ENCODE results near the gene TMOD4.

The TMOD4 gene

GRCh38 chr1:151146072-151146411, 29.7 kb downstream of the TMOD4 start:
- TF ChIP-seq, protein P1, sequence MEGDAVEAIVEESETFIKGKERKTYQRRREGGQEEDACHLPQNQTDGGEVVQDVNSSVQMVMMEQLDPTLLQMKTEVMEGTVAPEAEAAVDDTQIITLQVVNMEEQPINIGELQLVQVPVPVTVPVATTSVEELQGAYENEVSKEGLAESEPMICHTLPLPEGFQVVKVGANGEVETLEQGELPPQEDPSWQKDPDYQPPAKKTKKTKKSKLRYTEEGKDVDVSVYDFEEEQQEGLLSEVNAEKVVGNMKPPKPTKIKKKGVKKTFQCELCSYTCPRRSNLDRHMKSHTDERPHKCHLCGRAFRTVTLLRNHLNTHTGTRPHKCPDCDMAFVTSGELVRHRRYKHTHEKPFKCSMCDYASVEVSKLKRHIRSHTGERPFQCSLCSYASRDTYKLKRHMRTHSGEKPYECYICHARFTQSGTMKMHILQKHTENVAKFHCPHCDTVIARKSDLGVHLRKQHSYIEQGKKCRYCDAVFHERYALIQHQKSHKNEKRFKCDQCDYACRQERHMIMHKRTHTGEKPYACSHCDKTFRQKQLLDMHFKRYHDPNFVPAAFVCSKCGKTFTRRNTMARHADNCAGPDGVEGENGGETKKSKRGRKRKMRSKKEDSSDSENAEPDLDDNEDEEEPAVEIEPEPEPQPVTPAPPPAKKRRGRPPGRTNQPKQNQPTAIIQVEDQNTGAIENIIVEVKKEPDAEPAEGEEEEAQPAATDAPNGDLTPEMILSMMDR (IDR thresholded peaks at IDR 0.05; ENCODE audit: low read depth, low read length) = no peak
- peak overlapping the region; percentile 69 for H3K4me3 ChIP-seq (ENCODE audit: low read depth, low read length)

DNA sequence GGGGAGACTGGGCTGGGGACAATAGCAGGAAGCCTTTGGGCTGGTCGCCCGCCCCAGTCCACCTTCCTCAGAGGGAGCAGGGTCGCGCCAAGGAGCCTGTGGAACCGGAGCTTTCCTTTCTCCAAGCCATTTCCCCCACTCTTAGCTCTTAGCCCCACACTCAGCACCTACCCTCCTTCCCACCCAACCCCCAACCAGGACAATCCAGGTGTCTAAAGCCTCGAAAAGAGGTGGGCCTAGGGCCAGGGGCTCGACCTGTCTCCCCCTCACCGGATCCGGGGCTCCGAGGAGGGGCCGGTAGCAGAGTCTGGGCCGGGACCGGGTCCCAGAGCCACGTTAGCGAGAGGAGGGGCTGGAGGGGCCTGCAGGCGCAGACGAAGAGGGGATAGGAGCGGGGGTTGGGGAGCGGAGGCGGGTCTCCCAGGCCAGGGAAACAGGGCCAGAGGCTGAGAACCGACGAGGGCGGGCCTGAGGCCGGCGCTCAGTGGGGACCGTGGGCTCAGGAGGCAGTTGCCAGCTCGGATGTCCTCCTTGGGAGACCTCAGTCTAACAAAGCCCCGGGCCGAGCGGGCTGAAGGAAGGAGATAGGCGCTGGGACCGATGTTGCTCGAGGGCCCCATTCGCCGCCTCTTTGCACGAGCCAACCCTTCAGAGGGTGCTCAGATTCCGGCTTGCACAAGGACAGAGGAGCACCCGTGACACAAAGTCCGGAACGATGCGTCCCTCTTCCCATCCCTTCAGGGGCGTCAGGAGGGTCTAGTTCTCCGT, 30.3 kb downstream of the TMOD4 start:
- TF ChIP-seq, protein P1 (IDR thresholded peaks at IDR 0.05; ENCODE audit: low read depth, low read length) = no peak
- H3K4me3 ChIP-seq (ENCODE audit: low read depth, low read length) = peak overlapping the region; percentile 69

- H3K4me3 ChIP-seq (ENCODE audit: low read depth, low read length) = no peak overlapping the region
- TF ChIP-seq, protein P1 (IDR thresholded peaks at IDR 0.05; ENCODE audit: low read depth, low read length) = no peak
Observed at GRCh38 chr1:151144474-151145303, 31.1 kb downstream of the TMOD4 start.

DNA sequence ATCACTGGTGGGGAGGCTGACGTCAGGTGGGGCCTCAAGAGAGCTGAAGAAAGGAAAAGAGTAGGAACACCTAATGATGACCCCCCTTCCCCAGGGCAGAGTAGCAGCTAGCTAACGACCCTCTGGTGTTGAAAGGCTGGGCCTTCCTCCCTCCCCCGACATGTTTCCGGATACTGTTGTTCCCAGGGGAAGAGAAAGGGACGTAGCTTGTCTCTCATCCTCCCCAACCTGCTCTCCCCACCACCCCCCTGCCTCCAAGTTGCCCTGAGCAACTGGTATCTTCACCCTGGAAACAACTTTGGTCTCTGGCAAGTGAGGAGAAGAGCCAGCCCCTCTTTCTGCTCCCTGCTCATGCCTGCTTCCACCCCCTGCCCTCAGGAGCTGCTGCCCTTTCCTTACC, 31.8 kb downstream of the TMOD4 start:
- TF ChIP-seq, protein P1 (IDR thresholded peaks at IDR 0.05; ENCODE audit: low read depth, low read length) = no peak

GRCh38 chr1:151143057-151143435, 32.7 kb downstream of the TMOD4 start:
- no peak overlapping the region for H3K4me3 ChIP-seq (ENCODE audit: low read depth, low read length)
- TF ChIP-seq, protein P1 (IDR thresholded peaks at IDR 0.05; ENCODE audit: low read depth, low read length) = no peak

More for the DNA sequence above, 31.8 kb downstream of the TMOD4 start:
- H3K4me3 ChIP-seq (ENCODE audit: low read depth, low read length) = no peak overlapping the region

GRCh38 chr1:151142411-151143056, 33.2 kb downstream of the TMOD4 start:
- no peak overlapping the region for H3K4me3 ChIP-seq (ENCODE audit: low read depth, low read length)
- TF ChIP-seq, protein P1 (IDR thresholded peaks at IDR 0.05; ENCODE audit: low read depth, low read length) = no peak

Data from WI38 (cell line).